Large intestine (tissue), 3 donors: ENCODE measurements around the gene PREPL. TPM values are rescaled to one million over a fixed set of nuclear protein-coding genes. Genes with fewer than 3 reads are reported as not detected.
A peak's percentile ranks its signal among the peaks of the same experiment; 100 is the strongest.

Experiments
- DNase-seq, 2 donors: peaks; one replicate each; pipeline versions ENCODE4 v3.0.0 to v3.0.0-alpha.2; 2013
- H3K27ac ChIP-seq: one replicate; pipeline ENCODE4 v1.5.1; 2013; ENCODE audit warnings: low read length
- H3K27me3 ChIP-seq: 2 replicates; pipeline ENCODE4 v1.6.1; 2013; ENCODE audit warnings: low read length; ENCODE audit not compliant: control insufficient read depth, insufficient read depth
- H3K36me3 ChIP-seq: 2 replicates; pipeline ENCODE4 v1.6.1; 2013; ENCODE audit warnings: low read length; ENCODE audit not compliant: control insufficient read depth, insufficient read depth
- H3K4me1 ChIP-seq: one replicate; pipeline ENCODE4 v1.6.1; 2013; ENCODE audit warnings: low read length; ENCODE audit not compliant: control insufficient read depth, insufficient read depth
- H3K4me3 ChIP-seq: one replicate; pipeline ENCODE4 v1.5.1; 2013; ENCODE audit warnings: low read length
- H3K9me3 ChIP-seq: one replicate; pipeline ENCODE4 v1.6.1; 2013; ENCODE audit warnings: mild to moderate bottlenecking, low read depth, low read length, moderate library complexity; ENCODE audit not compliant: control insufficient read depth
- WGBS: methylation state at CpG from one replicate; pipeline ENCODE4 v1.1.5; 2013; ENCODE audit warnings: low lambda C conversion rate; ENCODE audit not compliant: insufficient coverage; 5-methylcytosine and 5-hydroxymethylcytosine counted together
- polyA plus RNA-seq: library from polyadenylated mRNA; unstranded; fragments of 120-200 nt; gene quantifications from one replicate; pipeline ENCODE4 v1.2.1, GENCODE V29; 2013

PREPL gene
- polyA plus RNA-seq, 1 donor, result 58.0 TPM

GRCh38 chr2:44301111-44301510, 60.2 kb downstream of the PREPL start:
- Histone ChIP-seq H3K9me3 (no peaks in the 10 kb centered on the region), H3K27me3 (no peaks in the 10 kb centered on the region), H3K27ac (no peak overlapping the region), H3K36me3 (peaks cover 27% of the 10 kb centered on the region), H3K4me1 (peaks cover 4% of the 10 kb centered on the region), H3K4me3 (no peak overlapping the region)
- no CpG with 5 or more reads among the region's 5 CpGs for WGBS
- no peak for DNase-seq

GRCh38 chr2:44299635-44300034, 61.7 kb downstream of the PREPL start:
- H3K9me3 ChIP-seq, result no peaks in the 10 kb centered on the region
- peaks cover 12% of the 10 kb centered on the region for H3K4me1 ChIP-seq
- no peak for DNase-seq
- H3K27ac ChIP-seq, result no peak overlapping the region
- H3K27me3 ChIP-seq, result no peaks in the 10 kb centered on the region
- 100% methylated on average over 3 of the region's 4 CpGs for WGBS
- H3K4me3 ChIP-seq, result no peak overlapping the region
- peaks cover 19% of the 10 kb centered on the region for H3K36me3 ChIP-seq

GRCh38 chr2:44297431-44297830, 63.9 kb downstream of the PREPL start:
- no peaks in the 10 kb centered on the region for H3K9me3 ChIP-seq
- H3K27ac ChIP-seq, result no peak overlapping the region
- no peaks in the 10 kb centered on the region for H3K27me3 ChIP-seq
- peaks cover 18% of the 10 kb centered on the region for H3K4me1 ChIP-seq
- DNase-seq, result no peak
- no peak overlapping the region for H3K4me3 ChIP-seq
- WGBS, result 100% methylated on average over 2 of the region's 2 CpGs
- peaks cover 13% of the 10 kb centered on the region for H3K36me3 ChIP-seq

DNA sequence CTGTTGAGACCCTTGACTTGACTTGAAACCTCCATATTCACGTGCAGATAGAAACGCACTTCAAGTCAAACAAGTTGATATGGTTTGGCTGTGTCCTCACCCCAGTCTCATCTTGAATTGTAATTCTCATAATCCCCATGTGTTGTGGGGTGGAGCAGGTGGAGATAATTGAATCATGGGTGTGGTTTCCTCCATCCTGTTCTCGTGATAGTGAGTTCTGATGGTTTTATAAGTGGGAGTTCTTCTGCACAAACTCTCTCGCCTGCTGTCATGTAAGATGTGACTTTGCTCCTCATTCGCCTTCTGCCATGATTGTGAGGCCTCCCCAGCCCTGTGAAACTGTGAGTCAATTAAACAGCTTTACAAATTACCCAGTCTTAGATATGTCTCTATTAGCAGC, 64.6 kb downstream of the PREPL start:
- Histone ChIP-seq H3K27me3 (no peaks in the 10 kb centered on the region), H3K4me3 (no peak overlapping the region), H3K27ac (no peak overlapping the region), H3K36me3 (peaks cover 18% of the 10 kb centered on the region), H3K9me3 (no peaks in the 10 kb centered on the region), H3K4me1 (peaks cover 25% of the 10 kb centered on the region)
- WGBS, result no CpG with 5 or more reads among the region's 5 CpGs
- peak in 1 of 2 donors; percentile 65 for DNase-seq

DNA sequence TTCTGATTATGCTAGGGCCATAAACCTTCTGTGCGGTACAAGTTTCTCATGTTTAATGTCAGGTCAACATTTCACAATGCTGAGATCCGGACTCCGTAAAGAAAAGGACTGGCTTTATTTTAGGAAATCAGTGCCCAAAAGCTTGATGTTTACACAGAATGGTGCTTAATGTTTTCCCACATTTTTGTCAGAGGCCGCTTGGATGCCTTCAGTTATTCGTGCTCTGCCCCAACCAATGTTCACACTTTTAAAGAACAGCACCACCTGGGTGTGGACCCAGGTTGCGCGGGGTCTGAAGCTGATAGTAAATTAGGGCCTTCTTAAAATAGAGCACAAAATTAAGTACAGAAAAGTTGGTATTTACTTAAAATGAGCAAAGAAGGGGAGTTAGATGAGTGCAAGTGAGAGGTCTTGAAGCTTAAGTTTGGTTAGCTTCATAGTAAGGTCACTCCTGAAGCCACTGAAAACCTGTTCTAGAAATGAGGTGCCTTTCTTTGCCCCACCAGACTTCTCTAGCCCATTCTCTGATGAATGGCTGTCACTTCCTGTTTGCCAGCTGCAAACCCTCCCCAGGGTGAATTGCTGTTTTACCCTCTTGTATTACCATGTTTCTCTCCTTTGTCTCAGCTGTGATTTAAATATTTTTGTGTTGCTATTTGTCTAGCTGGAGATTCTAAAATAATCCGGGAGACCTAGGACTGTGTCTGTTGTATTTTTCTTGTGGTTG, 65.5 kb downstream of the PREPL start:
- DNase-seq, result peak in 1 of 2 donors; percentile 20
- Histone ChIP-seq H3K9me3 (no peaks in the 10 kb centered on the region), H3K27me3 (no peaks in the 10 kb centered on the region), H3K4me3 (no peak overlapping the region), H3K36me3 (peaks cover 12% of the 10 kb centered on the region), H3K4me1 (peaks cover 30% of the 10 kb centered on the region), H3K27ac (no peak overlapping the region)
- no CpG with 5 or more reads among the region's 8 CpGs for WGBS

GRCh38 chr2:44295113-44295512, 66.2 kb downstream of the PREPL start:
- Histone ChIP-seq H3K9me3 (no peaks in the 10 kb centered on the region), H3K27ac (peak overlapping the region; percentile 3), H3K36me3 (peaks cover 9% of the 10 kb centered on the region), H3K4me1 (peaks cover 36% of the 10 kb centered on the region), H3K27me3 (no peaks in the 10 kb centered on the region), H3K4me3 (no peak overlapping the region)
- DNase-seq, result peak in 1 of 2 donors; percentile 24
- WGBS, result no CpG with 5 or more reads among the region's 5 CpGs

DNA sequence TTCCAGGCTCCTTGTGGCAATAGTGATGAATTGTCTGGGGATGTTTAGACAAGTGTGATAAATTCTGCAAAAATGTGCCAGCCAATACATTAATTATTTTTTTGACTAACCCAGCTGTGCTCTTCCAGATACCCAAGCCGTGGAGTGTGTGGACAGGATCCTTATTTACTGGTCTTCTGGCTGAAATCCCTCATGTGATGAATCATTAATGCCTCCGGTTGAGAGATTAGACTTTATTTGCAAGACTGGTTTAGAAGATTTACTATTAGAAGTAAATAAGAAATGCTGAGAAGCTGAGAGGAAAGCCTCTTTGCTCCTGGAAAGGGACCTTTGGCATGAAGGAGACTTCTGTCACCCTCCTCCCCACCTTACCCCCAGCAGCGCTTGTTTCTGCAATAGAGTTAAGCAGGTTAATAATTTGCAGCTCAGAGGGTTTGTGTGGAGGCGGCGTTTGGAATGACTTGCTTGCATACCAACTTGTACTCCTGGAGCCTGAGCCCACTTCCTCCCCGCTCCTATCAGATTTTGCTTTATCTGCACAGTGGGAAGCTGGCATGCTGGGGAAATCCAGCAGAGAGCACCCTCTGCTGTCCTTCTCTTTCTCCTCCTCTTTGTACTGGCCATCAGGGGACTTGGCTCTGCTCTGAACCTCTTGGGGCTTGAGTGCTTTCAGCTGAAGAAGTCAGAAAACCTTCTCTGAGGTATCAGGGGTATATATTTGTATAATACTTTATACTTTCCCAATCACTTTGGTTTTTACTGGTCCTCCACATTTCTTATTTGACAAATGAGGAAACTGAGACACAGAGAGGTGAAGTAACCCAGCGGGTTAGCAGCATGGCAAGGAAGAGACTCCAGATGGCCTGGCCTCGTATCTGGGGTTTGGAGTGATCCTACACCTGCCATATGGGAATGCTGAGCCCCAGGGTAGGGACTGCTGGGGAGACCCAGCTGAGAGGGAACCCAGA, 69.7 kb downstream of the PREPL start:
- H3K36me3 ChIP-seq, result peaks cover 15% of the 10 kb centered on the region
- H3K27ac ChIP-seq, result peak overlapping the region; percentile 82
- no peaks in the 10 kb centered on the region for H3K27me3 ChIP-seq
- H3K4me3 ChIP-seq, result no peak overlapping the region
- WGBS, result no CpG with 5 or more reads among the region's 8 CpGs
- DNase-seq, result peak; percentile 94 to 98
- no peaks in the 10 kb centered on the region for H3K9me3 ChIP-seq
- peaks cover 37% of the 10 kb centered on the region for H3K4me1 ChIP-seq

GRCh38 chr2:44290261-44290660, 71.0 kb downstream of the PREPL start:
- H3K4me1 ChIP-seq, result peaks cover 30% of the 10 kb centered on the region
- H3K27me3 ChIP-seq, result no peaks in the 10 kb centered on the region
- H3K36me3 ChIP-seq, result peaks cover 18% of the 10 kb centered on the region
- H3K27ac ChIP-seq, result peak overlapping the region; percentile 82
- no peak overlapping the region for H3K4me3 ChIP-seq
- H3K9me3 ChIP-seq, result no peaks in the 10 kb centered on the region
- no peak for DNase-seq
- WGBS, result 100% methylated on average over 2 of the region's 4 CpGs

DNA sequence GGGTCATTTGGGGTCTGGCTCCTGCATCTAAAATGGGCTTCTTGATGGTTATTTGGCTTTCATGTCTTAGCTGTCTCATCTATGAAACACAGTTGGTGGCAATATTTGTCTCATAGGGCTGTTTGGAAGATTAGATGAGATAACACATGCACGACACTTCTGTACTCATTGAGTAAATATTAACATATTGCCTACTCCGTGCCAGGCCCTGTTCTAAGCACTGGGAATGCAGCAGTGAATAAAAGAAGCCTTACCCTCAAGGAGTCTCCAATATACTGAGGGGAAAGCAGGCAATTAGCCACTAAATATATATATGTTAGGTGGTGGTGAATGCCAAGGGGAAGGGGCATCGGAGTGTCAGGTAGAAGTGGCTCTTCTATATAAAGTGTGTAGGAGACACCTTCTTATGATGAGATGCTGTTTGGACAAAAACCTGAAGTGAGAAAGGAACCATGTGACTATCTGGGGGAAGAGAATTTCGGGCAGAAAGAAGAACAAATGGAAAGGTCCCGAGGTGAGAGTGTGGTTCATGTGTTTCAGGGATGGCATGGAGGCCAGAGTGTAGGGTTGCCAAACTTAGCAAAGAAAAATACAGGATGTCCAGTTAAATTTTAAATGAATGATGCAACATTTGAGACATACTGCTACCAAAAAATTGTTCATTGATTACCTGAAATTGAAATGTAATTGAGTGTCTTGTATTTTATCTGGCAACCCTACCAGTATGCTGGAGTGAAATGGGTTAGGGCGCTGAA, 74.2 kb downstream of the PREPL start:
- Histone ChIP-seq H3K36me3 (peaks cover 20% of the 10 kb centered on the region), H3K4me1 (peaks cover 15% of the 10 kb centered on the region), H3K4me3 (no peak overlapping the region), H3K27me3 (no peaks in the 10 kb centered on the region), H3K9me3 (no peaks in the 10 kb centered on the region), H3K27ac (no peak overlapping the region)
- DNase-seq, result no peak
- WGBS, result 17% methylated on average over 1 of the region's 6 CpGs
